KOPT-K1 (cell line): Measurements from ENCODE around the gene PACSIN2.
"Not testable (repeated sequence)": the region's sequence is repeated elsewhere in the genome, so short reads cannot be mapped to it uniquely, and the experiment has no call there.

ENCODE experiments used
- H3K27ac ChIP-seq: fragments of 200-600 bp; sonication (generic); 2 replicates; pipeline ENCODE4 v1.5.1; 2016; ENCODE audit warnings: antibody characterized with exemption, mild to moderate bottlenecking, low read depth, low read length; ENCODE audit not compliant: poor library complexity, severe bottlenecking
- H3K36me3 ChIP-seq: fragments of 200-600 bp; sonication (generic); 2 replicates; pipeline ENCODE4 v1.5.1; 2017; ENCODE audit warnings: antibody characterized with exemption, mild to moderate bottlenecking, low read length, moderate library complexity; ENCODE audit not compliant: insufficient read depth
- H3K9me3 ChIP-seq: fragments of 200-600 bp; sonication (generic); 2 replicates; pipeline ENCODE4 v1.5.1; 2017; ENCODE audit warnings: antibody characterized with exemption, low read length, mild to moderate bottlenecking; ENCODE audit not compliant: insufficient read depth, poor library complexity, severe bottlenecking

PACSIN2 gene

DNA sequence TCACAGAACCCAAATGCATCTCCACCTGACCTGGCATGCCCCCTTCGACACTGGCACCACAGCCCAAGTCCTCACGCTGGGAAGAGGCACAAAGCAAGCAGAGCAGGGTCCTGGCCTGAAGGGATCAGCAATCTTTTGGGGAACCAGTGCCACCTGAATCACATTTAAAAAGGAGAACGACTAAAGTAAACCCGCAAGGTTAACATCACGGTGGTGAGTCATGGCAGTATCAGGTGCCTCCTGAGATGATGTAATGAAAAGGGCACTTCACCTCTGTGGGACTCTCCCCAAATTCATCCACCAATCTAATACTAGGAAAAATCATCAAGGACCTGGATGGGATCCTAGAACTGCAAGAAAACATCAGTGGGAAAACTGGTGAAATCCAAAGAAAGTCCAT, 44.9 kb downstream of the PACSIN2 start:
- Histone ChIP-seq H3K27ac (no peak overlapping the region), H3K9me3 (no peaks in the 10 kb centered on the region), H3K36me3 (no peaks in the 10 kb centered on the region)

DNA sequence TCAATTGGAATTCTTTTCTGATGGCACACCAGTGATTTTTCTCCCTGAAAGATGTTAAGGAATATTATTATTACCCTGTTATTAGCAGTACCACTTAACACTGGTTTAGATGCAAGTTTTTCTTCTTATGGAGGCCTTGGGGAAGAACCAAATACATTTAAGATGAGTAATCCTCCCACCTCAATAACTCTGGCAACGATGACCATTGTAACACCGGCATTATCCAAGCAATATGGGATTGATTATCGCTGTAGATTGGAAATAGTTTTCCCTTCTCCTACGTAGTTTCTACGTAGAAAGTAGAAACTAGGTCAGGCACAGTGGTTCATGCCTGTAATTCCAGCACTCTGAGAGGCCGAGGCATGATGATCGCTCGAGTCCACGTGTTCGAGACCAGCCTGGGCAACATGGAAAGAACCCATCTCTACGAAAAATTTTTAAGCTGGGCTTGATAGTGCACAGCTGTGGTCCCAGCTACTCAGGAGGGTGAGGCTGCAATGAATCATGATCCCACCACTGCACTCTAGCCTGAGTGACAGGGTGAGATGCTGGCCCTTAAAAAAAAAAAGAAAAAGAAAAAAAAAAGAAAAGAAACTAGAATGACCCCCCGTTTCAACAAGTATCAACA, 45.5 kb downstream of the PACSIN2 start:
- no peak overlapping the region for H3K27ac ChIP-seq
- no peaks in the 10 kb centered on the region for H3K36me3 ChIP-seq
- no peaks in the 10 kb centered on the region for H3K9me3 ChIP-seq

DNA sequence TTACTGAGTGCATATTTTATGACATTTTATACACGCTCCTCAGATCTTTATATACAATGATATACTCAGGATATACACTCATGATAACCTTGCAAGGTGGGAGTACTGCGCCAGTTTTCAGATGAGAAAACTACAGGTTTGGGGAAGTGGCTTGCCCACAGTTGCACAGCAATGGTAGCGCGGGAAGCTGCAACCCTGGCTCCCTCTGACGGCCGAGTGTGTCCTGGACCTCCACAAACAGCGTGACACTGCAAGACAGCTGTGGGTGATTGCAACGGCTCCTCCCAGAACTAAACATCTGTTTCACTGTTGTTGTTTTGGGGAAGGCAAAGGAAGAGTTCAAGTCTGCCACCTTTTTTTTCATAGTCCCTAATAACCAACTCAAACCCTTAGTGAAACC, 47.0 kb downstream of the PACSIN2 start:
- H3K27ac ChIP-seq = no peak overlapping the region
- H3K9me3 ChIP-seq = no peaks in the 10 kb centered on the region
- H3K36me3 ChIP-seq = no peaks in the 10 kb centered on the region; the same call in 1 of the 2 replicates

GRCh38 chr22:42967005-42967404, 47.9 kb downstream of the PACSIN2 start:
- no peak overlapping the region for H3K27ac ChIP-seq
- no peaks in the 10 kb centered on the region for H3K9me3 ChIP-seq
- H3K36me3 ChIP-seq = no peaks in the 10 kb centered on the region; the same call in 1 of the 2 replicates

DNA sequence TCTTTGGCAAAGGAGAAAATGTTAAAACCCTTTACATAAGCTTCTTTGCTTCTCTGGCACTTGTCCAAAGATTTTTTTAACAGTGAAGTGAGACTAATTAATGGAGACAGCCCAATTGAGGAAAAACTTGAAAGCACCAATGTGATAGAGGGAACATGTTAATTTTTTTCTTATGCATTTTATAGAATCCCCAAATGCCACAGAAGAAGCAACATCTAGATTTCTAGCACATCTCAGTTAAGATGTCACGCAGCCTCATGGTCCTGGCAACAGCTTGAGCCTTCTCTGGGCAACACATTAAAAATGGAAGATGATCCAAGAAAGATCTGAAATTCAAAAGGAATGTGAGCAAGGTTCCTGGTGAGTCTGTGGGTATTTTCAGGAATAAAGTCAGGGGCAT, 48.5 kb downstream of the PACSIN2 start:
- Histone ChIP-seq H3K36me3 (no peaks in the 10 kb centered on the region; the same call in 1 of the 2 replicates), H3K9me3 (no peaks in the 10 kb centered on the region), H3K27ac (no peak overlapping the region)

GRCh38 chr22:42964994-42965699, 49.8 kb downstream of the PACSIN2 start:
- peak overlapping the region; percentile 8 for H3K27ac ChIP-seq
- H3K9me3 ChIP-seq = no peaks in the 10 kb centered on the region
- H3K36me3 ChIP-seq = no peaks in the 10 kb centered on the region; the same call in 1 of the 2 replicates

GRCh38 chr22:42963231-42963595, 51.7 kb downstream of the PACSIN2 start:
- Histone ChIP-seq H3K27ac (no peak overlapping the region), H3K9me3 (no peaks in the 10 kb centered on the region), H3K36me3 (no peaks in the 10 kb centered on the region; the same call in 1 of the 2 replicates)

DNA sequence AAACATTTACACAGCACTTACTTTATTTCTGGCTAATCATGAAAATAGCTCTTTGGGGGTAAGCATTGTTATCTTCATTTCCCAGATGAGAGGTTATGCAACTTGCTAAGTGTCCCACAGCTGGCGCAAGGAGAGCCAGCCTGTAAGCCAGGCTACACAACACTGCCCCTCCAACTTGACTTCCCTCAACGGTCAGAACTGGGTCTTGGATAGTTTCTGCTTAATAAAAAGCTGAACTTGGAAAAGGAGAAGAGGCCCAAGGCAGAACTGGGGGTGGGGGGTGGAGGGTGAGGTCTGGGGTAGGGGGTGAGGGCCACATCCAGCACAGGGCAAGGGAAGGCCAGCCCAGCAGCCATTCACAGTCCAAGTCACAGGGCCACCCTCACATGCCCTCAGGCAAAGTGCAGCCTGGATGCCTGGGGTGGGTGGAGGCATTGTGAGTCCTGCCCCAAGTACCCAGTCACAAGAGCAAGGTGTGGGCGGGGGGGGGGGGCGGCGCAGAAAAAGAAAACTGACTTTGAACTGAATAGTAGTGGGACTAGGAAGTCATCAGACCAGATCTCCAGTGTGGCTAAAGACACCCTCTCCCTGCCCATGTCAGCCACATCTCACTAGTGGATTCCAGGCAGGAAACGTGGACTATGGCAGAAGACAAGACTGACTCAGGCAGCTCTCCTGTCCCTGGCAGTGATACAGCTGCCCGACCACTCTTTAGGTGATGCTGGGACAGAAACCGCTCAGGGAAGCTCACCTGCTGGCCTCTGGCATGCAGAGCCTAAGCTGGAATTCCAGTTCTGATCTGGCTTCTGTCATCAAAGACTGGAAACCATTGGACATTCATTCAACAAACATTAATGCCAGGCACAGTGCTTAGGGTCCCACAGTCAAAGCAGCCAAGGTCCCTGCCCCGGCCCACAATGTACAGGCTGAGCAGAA, 52.4 kb downstream of the PACSIN2 start:
- Histone ChIP-seq H3K36me3 (no peaks in the 10 kb centered on the region; the same call in 1 of the 2 replicates), H3K27ac (no peak overlapping the region), H3K9me3 (no peaks in the 10 kb centered on the region)

DNA sequence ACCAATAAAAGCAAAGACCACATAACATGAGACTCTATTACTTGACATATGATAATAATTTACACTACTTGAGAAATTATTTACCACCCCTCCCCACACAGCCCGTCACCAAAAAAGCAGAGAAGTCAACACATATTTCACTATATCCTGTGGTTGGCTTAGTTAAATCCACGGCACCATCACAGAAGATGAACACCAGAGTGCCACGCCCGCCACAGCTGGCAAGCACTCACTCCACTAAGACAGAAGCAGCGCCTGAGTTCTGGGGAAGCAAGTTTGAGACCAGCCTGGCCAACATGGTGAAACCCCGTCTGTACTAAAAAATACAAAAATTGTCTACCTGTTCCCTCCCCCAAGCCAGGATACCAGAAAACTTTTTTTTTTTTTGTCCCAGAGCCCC, 53.1 kb downstream of the PACSIN2 start:
- Histone ChIP-seq H3K9me3 (no peaks in the 10 kb centered on the region), H3K36me3 (no peaks in the 10 kb centered on the region; the same call in 1 of the 2 replicates), H3K27ac (no peak overlapping the region)

GRCh38 chr22:42961400-42961690, 53.6 kb downstream of the PACSIN2 start:
- H3K9me3 ChIP-seq, H3K27ac ChIP-seq, H3K36me3 ChIP-seq: not testable (repeated sequence)

GRCh38 chr22:42960531-42961399, 54.2 kb downstream of the PACSIN2 start:
- Histone ChIP-seq H3K27ac (no peak overlapping the region), H3K36me3 (no peaks in the 10 kb centered on the region; the same call in 1 of the 2 replicates), H3K9me3 (no peaks in the 10 kb centered on the region)

DNA sequence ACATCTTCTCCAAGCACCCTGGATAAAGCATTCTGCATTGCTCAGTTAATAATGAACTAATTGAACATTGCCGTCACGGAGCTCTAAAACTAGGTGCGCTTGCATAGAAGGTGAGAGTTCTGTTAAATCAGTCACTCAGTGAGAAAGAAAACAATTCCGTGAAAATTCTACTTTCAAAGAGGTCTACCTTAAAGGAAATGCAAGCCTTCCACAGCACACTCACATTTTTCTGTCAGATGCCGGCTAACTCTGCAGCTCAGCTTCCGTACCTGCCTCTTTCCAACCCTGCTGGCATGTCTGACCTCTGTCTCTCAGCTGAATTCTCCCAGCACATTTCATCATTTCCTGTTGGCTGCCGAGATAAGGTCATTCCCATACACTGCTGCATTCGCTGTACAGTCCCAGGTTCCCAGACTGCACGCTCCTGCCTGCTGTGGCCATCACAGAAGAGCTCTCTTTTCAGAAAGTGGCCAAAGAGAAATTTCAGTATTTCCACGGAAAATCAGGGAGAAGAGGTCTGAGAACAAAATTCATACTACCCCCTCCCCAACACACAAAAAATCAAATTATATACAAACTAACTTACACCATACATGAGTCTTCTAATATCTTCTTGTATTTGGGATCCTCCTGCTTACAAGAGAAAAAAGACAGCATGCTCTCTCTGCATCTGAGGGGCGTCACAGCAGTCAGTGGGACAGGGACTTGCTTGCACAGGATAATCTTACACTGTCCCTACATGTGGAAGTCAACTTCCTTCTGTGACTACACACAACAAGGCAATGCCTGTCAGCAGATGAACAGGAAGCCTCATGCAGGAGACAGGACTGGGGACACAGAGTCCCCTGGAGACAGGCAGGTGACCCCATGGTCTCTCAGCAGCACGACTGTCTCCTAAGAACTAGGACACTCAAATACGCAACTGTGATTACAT, 55.1 kb downstream of the PACSIN2 start:
- H3K36me3 ChIP-seq = no peaks in the 10 kb centered on the region; the same call in 1 of the 2 replicates
- no peak overlapping the region for H3K27ac ChIP-seq
- no peaks in the 10 kb centered on the region for H3K9me3 ChIP-seq

GRCh38 chr22:42958937-42959336, 56.0 kb downstream of the PACSIN2 start:
- H3K9me3 ChIP-seq = no peaks in the 10 kb centered on the region
- H3K27ac ChIP-seq = no peak overlapping the region
- no peaks in the 10 kb centered on the region; the same call in 1 of the 2 replicates for H3K36me3 ChIP-seq

GRCh38 chr22:42957958-42958357, 57.0 kb downstream of the PACSIN2 start:
- no peak overlapping the region for H3K27ac ChIP-seq
- H3K9me3 ChIP-seq = no peaks in the 10 kb centered on the region

More at GRCh38 chr22:42957958-42958357, 57.0 kb downstream of the PACSIN2 start:
- no peaks in the 10 kb centered on the region for H3K36me3 ChIP-seq
